Subcutaneous adipose tissue (tissue), 4 donors: ENCODE results near the gene TSPAN32. TPM values are rescaled to one million over a fixed set of nuclear protein-coding genes. Genes with fewer than 3 reads are reported as not detected.

ENCODE experiments used
- CTCF ChIP-seq: fragments of 450-650 bp; IDR thresholded peaks from one replicate; pipeline ENCODE4 v1.5.1; 2016; ENCODE audit warnings: low read depth, mild to moderate bottlenecking, control low read depth, antibody characterized with exemption, moderate library complexity
- total RNA-seq, 4 donors: library from RNA; depleted of rRNA; stranded (reverse); fragments of >200 nt; gene quantifications; one replicate each; pipeline ENCODE4 v1.1.0, GENCODE V29; 2016

Gene TSPAN32
- total RNA-seq, 4 donors from 2014 or later, result 2.1 to 2.6 (median 2.5) TPM; not detected in 1

- TF ChIP-seq CTCF, result no peak
Observed at GRCh38 chr11:2304506-2305139, 2.8 kb downstream of the TSPAN32 start.

GRCh38 chr11:2305140-2305778 is 3.4 kb downstream of the TSPAN32 start:
- TF ChIP-seq CTCF, result no peak

- no peak for TF ChIP-seq CTCF
Observed at GRCh38 chr11:2305788-2306451, 4.1 kb downstream of the TSPAN32 start.

GRCh38 chr11:2306452-2306823 is 4.6 kb downstream of the TSPAN32 start:
- TF ChIP-seq CTCF, result no peak

- TF ChIP-seq CTCF, result no peak
Observed at GRCh38 chr11:2306877-2307500, 5.2 kb downstream of the TSPAN32 start.

GRCh38 chr11:2307501-2308331 is 5.9 kb downstream of the TSPAN32 start:
- no peak for TF ChIP-seq CTCF
